Transverse colon (tissue), 4 donors: Measurements from ENCODE around the gene ETV4. TPM values are rescaled to one million over a fixed set of nuclear protein-coding genes. Genes with fewer than 3 reads are reported as not detected.

ENCODE experiments used
- DNase-seq: peaks from one replicate; pipeline ENCODE4 v3.0.0-alpha.2; 2019
- H3K27ac ChIP-seq, 4 donors: fragments of 200-600 bp; sonication (generic); 2 replicates each; pipeline ENCODE4 v1.5.1; 2016 to 2018; ENCODE audit warnings: inconsistent platforms in 4 of 4
- H3K27me3 ChIP-seq: fragments of 200-600 bp; sonication (generic); 2 replicates; pipeline ENCODE4 v1.5.1; 2017; ENCODE audit warnings: inconsistent platforms
- H3K36me3 ChIP-seq, 4 donors: fragments of 200-600 bp; sonication (generic); 2 replicates each; pipeline ENCODE4 v1.5.1; 2017 to 2019; ENCODE audit warnings: inconsistent platforms in 4 of 4
- H3K4me1 ChIP-seq, 4 donors: fragments of 200-600 bp; sonication (generic); 2 replicates each; pipeline ENCODE4 v1.5.1; 2017 to 2020; ENCODE audit warnings: inconsistent platforms in 4 of 4
- H3K4me3 ChIP-seq, 4 donors: fragments of 200-600 bp; sonication (generic); 1 replicate in 1 of 4; 2 replicates in 3 of 4; pipeline versions ENCODE4 v1.5.1 to v1.6.1; 2017 to 2019; ENCODE audit warnings: inconsistent platforms in 4 of 4
- H3K9me3 ChIP-seq, 2 donors: fragments of 200-600 bp; sonication (generic); 2 replicates each; pipeline ENCODE4 v1.5.1; 2017 to 2019; ENCODE audit warnings: inconsistent platforms in 2 of 2
- EP300 ChIP-seq: sonication (generic); formaldehyde crosslinking; IDR thresholded peaks from one replicate; pipeline ENCODE4 v1.6.1; 2017; ENCODE audit warnings: antibody characterized with exemption, low read depth
- POLR2A ChIP-seq: fragments of 450-650 bp; IDR thresholded peaks from one replicate; pipeline ENCODE4 v1.6.1; 2016; ENCODE audit warnings: antibody characterized with exemption, mild to moderate bottlenecking, moderate library complexity
- POLR2AphosphoS5 ChIP-seq, 3 donors: sonication (generic); formaldehyde crosslinking; IDR thresholded peaks; one replicate each; pipeline ENCODE4 v1.6.1; 2016; ENCODE audit warnings: antibody characterized with exemption in 3 of 3
- WGBS, 2 donors: methylation state at CpG; one replicate each; pipeline ENCODE4 v1.1.5; 2018; ENCODE audit warnings: low coverage in 1 of 2; 5-methylcytosine and 5-hydroxymethylcytosine counted together
- in situ Hi-C, 4 donors: fragments of 200-750 bp; cut with MboI; loops; one replicate each; pipeline versions ENCODE4 v1.15.0 to v1.15.1; 2017; ENCODE audit warnings: low sequenced_read_pairs in 3 of 4, low pct_ligation_motif_present in 1 of 4, low pct_unique_long_range_greater_than_20kb in 1 of 4
- intact Hi-C: fragments of 100-400 bp; cut with DNase I; formaldehyde crosslinking; loops from one replicate; pipeline ENCODE4 v1.15.1; 2023; ENCODE audit warnings: low total_unique reads
- total RNA-seq, 4 donors: library from RNA; depleted of rRNA; stranded (reverse); fragments of >200 nt; gene quantifications; one replicate each; pipeline ENCODE4 v1.1.0, GENCODE V29; 2016
- TF ChIP-seq, protein P1 (sequence below), 5 experiments: fragments of 200-600 bp in 3 of 5; fragments of 450-650 bp in 2 of 5; sonication (generic) in 3 of 5; IDR thresholded peaks; 1 replicate in 2 of 5; 2 replicates in 3 of 5; pipeline ENCODE4 v1.5.1; 2016 to 2017; ENCODE audit warnings: antibody characterized with exemption in 5 of 5, inconsistent platforms in 3 of 5, mild to moderate bottlenecking in 2 of 5, moderate library complexity in 1 of 5

Gene ETV4
- total RNA-seq, 4 donors from 2014 or later = 0.41 to 1.3 TPM; not detected in 2

DNA sequence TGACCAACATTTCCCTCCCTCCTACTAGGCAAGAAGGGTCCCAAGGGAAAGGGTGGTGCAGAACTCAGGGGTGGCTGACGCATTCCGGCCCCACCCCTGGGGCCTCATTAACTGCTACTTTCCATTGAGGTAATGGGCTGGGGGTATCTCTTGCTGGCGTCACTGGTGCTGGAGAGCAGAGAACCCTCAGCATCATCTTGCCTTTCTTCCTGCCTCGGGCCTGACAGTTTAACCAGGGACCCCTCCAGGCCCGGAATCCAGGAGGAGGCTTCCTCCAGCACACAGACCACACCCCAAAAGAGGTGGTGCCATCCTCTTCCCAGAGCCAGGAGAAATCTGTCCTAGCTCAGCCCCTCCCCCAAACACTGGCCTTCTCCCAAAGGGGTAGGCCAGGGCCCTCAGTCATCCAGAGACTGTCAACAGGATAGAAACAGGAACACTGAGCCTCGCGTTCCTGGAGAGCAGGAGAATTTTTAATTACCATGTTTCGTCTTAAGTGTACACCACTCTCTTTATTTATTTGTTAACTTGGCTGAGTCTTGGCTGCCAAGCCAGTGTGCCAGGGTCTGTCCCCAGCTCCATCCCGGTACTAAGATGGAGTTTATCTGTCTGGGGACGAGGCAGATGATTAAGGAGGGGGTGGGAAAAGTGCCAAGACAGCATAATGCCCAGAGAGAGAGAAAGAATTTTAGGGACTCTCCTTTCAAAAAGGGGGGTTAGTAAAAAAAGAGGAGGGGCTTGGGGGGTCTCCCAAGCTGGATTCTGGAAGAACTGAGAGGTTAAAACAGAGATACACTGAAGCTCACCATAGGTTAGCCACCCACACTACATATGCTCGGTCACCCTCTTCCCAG lies 5.1 kb downstream of the ETV4 start:
- no peak for DNase-seq
- TF ChIP-seq POLR2A = no peak
- TF ChIP-seq EP300 = no peak
- TF ChIP-seq, protein P1, sequence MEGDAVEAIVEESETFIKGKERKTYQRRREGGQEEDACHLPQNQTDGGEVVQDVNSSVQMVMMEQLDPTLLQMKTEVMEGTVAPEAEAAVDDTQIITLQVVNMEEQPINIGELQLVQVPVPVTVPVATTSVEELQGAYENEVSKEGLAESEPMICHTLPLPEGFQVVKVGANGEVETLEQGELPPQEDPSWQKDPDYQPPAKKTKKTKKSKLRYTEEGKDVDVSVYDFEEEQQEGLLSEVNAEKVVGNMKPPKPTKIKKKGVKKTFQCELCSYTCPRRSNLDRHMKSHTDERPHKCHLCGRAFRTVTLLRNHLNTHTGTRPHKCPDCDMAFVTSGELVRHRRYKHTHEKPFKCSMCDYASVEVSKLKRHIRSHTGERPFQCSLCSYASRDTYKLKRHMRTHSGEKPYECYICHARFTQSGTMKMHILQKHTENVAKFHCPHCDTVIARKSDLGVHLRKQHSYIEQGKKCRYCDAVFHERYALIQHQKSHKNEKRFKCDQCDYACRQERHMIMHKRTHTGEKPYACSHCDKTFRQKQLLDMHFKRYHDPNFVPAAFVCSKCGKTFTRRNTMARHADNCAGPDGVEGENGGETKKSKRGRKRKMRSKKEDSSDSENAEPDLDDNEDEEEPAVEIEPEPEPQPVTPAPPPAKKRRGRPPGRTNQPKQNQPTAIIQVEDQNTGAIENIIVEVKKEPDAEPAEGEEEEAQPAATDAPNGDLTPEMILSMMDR (IDR thresholded peaks at IDR 0.05) = no peak
- TF ChIP-seq POLR2AphosphoS5 (IDR thresholded peaks at IDR 0.05) = no peak
- in situ Hi-C loops (no loop called here), intact Hi-C loops (no loop called here)
- 41 to 66% methylated on average over 6 to 11 of the region's 11 CpGs for WGBS, 2 donors
- Histone ChIP-seq H3K4me3 (no peak overlapping the region), H3K27me3 (peaks cover 22% of the 10 kb centered on the region), H3K4me1 (peaks cover 9 to 22% (median 20%) of the 10 kb centered on the region in 4 donors), H3K36me3 (no peaks in the 10 kb centered on the region), H3K27ac (no peak overlapping the region), H3K9me3 (no peaks in the 10 kb centered on the region)

DNA sequence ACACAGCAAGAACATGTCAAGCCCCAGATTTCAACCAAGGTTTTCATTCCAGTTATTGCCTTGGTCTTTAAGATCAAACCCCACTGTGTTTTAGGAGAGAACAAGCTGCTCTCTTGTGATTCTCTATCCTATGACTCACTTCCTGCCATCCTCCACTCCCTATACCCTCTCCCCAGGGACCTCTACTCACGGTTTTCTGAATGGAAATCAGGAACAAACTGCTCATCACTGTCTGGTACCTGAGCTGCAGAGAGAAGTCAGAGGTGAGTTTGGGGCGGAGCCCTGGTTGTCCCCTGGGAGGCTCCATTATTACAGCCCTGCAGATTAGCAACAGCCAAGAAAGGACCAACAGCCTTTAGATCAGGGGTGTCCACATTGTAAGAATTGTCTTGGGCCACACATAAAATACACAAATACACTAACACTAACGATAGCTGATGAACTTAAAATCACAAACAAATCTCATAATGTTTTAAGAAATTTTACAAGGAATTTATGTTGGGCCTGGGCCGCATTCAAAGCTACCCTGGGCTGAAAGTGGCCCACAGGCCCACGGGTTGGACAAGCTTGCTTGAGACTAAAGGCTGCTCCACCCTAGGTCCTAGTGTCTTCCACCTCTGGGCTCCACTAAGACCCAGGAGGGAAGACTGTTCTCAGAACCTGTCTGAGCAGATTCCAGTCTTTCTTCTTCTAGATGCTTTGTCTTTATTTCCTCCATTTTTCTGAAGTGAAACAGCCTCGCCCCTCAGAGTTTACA lies 9.7 kb downstream of the ETV4 start:
- H3K9me3 ChIP-seq = no peaks in the 10 kb centered on the region
- in situ Hi-C loops (no loop called here), intact Hi-C loops (no loop called here)
- no peak overlapping the region for H3K4me3 ChIP-seq
- TF ChIP-seq POLR2AphosphoS5 (IDR thresholded peaks at IDR 0.05) = no peak
- TF ChIP-seq, protein P1 (IDR thresholded peaks at IDR 0.05) = no peak
- no peak for TF ChIP-seq EP300
- no peak for TF ChIP-seq POLR2A
- DNase-seq = no peak
- H3K27me3 ChIP-seq = no peaks in the 10 kb centered on the region
- no peak overlapping the region for H3K27ac ChIP-seq
- H3K4me1 ChIP-seq = peaks cover 3 to 9% (median 7%) of the 10 kb centered on the region in 4 donors
- no peaks in the 10 kb centered on the region for H3K36me3 ChIP-seq
- 73 to 76% methylated on average over 4 to 6 of the region's 6 CpGs for WGBS, 2 donors

DNA sequence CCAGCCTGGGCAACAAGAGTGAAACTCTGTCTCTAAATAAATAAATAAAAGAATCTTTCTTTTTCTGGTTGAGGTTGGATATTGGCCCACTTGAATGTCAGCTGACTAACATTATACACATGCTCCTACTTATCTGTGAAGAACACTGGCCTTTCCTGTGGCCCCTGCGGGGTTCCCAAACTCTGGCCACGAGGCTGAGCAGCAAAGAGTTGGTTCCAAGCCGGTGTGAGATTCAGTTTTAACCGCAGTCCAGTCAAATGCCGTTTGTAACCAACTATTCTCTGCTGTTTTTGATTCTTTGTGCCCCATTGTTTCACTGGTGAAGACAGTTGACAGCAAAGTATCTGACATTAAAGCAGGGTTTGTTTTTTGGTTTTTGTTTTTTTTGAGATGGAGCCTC lies 11.2 kb downstream of the ETV4 start:
- 89 to 97% methylated on average over 5 of the region's 5 CpGs for WGBS, 2 donors
- intact Hi-C loops = no loop called here

DNA sequence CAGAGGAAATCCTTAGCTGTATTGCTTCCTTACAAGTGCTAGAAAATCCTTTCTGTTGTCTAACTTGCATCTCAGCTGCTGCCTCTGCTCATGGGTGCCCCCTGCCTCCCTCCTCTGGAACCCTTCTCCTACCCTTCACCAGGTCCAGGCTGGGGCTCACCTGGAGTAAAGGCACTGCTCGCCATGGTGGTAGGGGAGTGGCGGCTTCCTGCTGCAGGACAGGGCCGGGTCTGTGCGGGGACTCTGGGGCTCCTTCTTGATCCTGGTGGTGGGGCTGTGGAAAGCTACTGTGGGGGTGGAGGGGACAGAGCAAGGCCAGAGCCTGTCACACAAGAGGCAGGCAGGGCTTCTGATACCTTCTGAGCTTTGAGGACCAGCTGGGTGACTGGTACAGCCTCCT lies 12.4 kb downstream of the ETV4 start:
- H3K4me3 ChIP-seq = no peak overlapping the region
- DNase-seq = no peak
- WGBS, 2 donors = 94% methylated on average over 4 of the region's 4 CpGs; no CpG with 5 or more reads in 1 of the 2 donors
- intact Hi-C loops (no loop called here), in situ Hi-C loops (no loop called here)
- no peaks in the 10 kb centered on the region for H3K27me3 ChIP-seq
- TF ChIP-seq POLR2AphosphoS5 (IDR thresholded peaks at IDR 0.05) = no peak
- TF ChIP-seq POLR2A = no peak
- TF ChIP-seq, protein P1 (IDR thresholded peaks at IDR 0.05) = no peak
- TF ChIP-seq EP300 = no peak
- no peaks in the 10 kb centered on the region for H3K36me3 ChIP-seq
- no peak overlapping the region for H3K27ac ChIP-seq
- no peaks in the 10 kb centered on the region for H3K9me3 ChIP-seq
- peaks cover 13 to 27% (median 16%) of the 10 kb centered on the region in 4 donors for H3K4me1 ChIP-seq

More for the DNA sequence above, 11.2 kb downstream of the ETV4 start:
- H3K36me3 ChIP-seq = no peaks in the 10 kb centered on the region
- in situ Hi-C loops = no loop called here
- no peak overlapping the region for H3K27ac ChIP-seq
- TF ChIP-seq POLR2AphosphoS5 (IDR thresholded peaks at IDR 0.05) = no peak
- TF ChIP-seq, protein P1 (IDR thresholded peaks at IDR 0.05) = no peak
- no peak for TF ChIP-seq EP300
- TF ChIP-seq POLR2A = no peak
- H3K27me3 ChIP-seq = no peaks in the 10 kb centered on the region
- H3K4me3 ChIP-seq = no peak overlapping the region
- H3K9me3 ChIP-seq = no peaks in the 10 kb centered on the region
- H3K4me1 ChIP-seq = peaks cover 12 to 24% (median 15%) of the 10 kb centered on the region in 4 donors
- DNase-seq = no peak
